ENCODE measurements around the gene FOLR1.

Gene FOLR1

GRCh38 chr11:72245263-72245816 is 53.4 kb downstream of the FOLR1 start:
- H2AFZ ChIP-seq (ENCODE audit: low read length): no peak overlapping the region
- H3K36me3 ChIP-seq (ENCODE audit: insufficient read depth, low read length): no peaks in the 10 kb centered on the region
- no peaks in the 10 kb centered on the region for H3K9me3 ChIP-seq (ENCODE audit: low read length)
- no peak overlapping the region for H3K27ac ChIP-seq (ENCODE audit: low read depth, low read length, poor library complexity, severe bottlenecking)
- H3K4me1 ChIP-seq (ENCODE audit: insufficient read depth, low read length, severe bottlenecking): no peaks in the 10 kb centered on the region
- no peak for TF ChIP-seq EZH2 (IDR thresholded peaks at IDR 0.05; ENCODE audit: borderline replicate concordance, low read length)
- TF ChIP-seq, protein P1, sequence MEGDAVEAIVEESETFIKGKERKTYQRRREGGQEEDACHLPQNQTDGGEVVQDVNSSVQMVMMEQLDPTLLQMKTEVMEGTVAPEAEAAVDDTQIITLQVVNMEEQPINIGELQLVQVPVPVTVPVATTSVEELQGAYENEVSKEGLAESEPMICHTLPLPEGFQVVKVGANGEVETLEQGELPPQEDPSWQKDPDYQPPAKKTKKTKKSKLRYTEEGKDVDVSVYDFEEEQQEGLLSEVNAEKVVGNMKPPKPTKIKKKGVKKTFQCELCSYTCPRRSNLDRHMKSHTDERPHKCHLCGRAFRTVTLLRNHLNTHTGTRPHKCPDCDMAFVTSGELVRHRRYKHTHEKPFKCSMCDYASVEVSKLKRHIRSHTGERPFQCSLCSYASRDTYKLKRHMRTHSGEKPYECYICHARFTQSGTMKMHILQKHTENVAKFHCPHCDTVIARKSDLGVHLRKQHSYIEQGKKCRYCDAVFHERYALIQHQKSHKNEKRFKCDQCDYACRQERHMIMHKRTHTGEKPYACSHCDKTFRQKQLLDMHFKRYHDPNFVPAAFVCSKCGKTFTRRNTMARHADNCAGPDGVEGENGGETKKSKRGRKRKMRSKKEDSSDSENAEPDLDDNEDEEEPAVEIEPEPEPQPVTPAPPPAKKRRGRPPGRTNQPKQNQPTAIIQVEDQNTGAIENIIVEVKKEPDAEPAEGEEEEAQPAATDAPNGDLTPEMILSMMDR (IDR thresholded peaks at IDR 0.05; ENCODE audit: low read length): no peak
- H3K9ac ChIP-seq (ENCODE audit: low read length): no peak overlapping the region
- no peak overlapping the region for H3K4me3 ChIP-seq (ENCODE audit: low read depth, low read length, poor library complexity, severe bottlenecking)
- H3F3A ChIP-seq (ENCODE audit: insufficient read depth, low read length): no peaks in the 10 kb centered on the region
- no peaks in the 10 kb centered on the region for H3K9me2 ChIP-seq (ENCODE audit: low read depth, low read length)
- no peaks in the 10 kb centered on the region for H3K79me2 ChIP-seq (ENCODE audit: insufficient read depth, low read length)
- no peak overlapping the region for H3K4me2 ChIP-seq (ENCODE audit: low read length)
- H3K27me3 ChIP-seq (ENCODE audit: insufficient read depth, low read length): no peaks in the 10 kb centered on the region
- H4K20me1 ChIP-seq (ENCODE audit: insufficient read depth, low read length): no peaks in the 10 kb centered on the region
